ENCODE measurements around the gene CNTNAP2.

The CNTNAP2 gene

DNA sequence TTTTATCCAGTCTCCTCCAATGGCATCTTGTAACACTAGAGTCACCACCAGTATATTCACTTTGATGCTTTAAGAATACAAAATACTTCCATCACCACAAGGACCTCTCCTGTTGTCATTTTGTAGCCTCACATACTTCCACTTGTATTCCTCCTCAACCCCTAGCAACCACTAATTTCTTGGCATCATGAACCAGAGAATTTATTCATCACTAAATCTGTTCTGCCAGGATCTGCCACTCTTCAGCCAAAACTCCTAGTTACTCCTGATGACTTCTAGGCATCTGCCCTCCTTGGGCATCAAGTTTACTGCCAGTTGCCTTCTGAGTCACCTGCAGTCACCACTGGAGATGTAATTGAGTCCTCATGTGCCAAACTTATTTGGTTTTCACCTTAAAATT lies 906.8 kb downstream of the CNTNAP2 start:
- no peak for DNase-seq (ENCODE audit: low read depth, low spot score)
- no peak overlapping the region for H3K4me3 ChIP-seq (ENCODE audit: low read depth, low read length)
- in situ Hi-C loops (cut with HindIII; ENCODE audit: low sequenced_read_pairs), result no loop called here
- TF ChIP-seq, protein P1, sequence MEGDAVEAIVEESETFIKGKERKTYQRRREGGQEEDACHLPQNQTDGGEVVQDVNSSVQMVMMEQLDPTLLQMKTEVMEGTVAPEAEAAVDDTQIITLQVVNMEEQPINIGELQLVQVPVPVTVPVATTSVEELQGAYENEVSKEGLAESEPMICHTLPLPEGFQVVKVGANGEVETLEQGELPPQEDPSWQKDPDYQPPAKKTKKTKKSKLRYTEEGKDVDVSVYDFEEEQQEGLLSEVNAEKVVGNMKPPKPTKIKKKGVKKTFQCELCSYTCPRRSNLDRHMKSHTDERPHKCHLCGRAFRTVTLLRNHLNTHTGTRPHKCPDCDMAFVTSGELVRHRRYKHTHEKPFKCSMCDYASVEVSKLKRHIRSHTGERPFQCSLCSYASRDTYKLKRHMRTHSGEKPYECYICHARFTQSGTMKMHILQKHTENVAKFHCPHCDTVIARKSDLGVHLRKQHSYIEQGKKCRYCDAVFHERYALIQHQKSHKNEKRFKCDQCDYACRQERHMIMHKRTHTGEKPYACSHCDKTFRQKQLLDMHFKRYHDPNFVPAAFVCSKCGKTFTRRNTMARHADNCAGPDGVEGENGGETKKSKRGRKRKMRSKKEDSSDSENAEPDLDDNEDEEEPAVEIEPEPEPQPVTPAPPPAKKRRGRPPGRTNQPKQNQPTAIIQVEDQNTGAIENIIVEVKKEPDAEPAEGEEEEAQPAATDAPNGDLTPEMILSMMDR (IDR thresholded peaks at IDR 0.05; ENCODE audit: low read depth, low read length), result no peak

DNA sequence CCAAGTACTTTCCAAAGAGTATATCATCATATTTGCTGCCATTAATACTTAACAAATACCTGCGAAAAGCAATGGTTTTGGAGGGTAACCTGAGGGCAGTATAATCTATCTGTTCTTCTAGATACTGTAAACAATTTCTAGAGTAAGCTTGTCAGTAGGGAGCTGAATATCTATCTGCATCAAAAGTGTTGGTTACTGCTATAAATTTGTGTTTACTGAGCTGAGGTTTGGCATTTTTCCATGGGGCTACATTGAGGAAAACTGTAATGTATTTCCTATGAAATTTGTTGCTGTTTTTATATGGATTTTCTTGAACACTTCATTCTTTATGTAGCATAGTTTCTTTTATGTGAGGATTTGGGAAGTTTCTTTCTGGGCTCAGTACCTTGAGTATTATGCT lies 913.4 kb downstream of the CNTNAP2 start:
- H3K4me3 ChIP-seq (ENCODE audit: low read depth, low read length), result no peak overlapping the region
- no peak for DNase-seq (ENCODE audit: low read depth, low spot score)
- in situ Hi-C loops (cut with HindIII; ENCODE audit: low sequenced_read_pairs), result no loop called here
- TF ChIP-seq, protein P1 (IDR thresholded peaks at IDR 0.05; ENCODE audit: low read depth, low read length), result no peak

DNA sequence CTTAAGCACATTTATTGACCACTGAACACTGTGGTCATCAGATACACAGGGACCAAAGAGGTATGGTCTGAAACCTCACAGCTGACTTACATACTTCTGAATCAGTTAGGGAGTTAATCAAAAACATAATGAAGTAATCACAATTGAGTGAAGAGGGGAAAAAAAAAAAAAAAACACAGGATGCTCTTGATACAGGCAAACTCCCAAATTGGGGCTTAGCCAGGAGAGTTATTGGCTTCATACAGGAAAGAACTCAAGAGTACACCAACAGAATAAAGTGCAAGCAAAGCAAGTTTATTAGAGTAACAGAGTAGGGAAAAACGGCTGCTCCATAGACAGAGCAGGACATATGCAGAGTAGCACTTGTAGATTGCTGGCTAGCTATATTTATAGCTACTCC lies 917.0 kb downstream of the CNTNAP2 start:
- in situ Hi-C loops (cut with HindIII; ENCODE audit: low sequenced_read_pairs), result no loop called here
- no peak for DNase-seq (ENCODE audit: low read depth, low spot score)
- TF ChIP-seq, protein P1 (IDR thresholded peaks at IDR 0.05; ENCODE audit: low read depth, low read length), result no peak
- H3K4me3 ChIP-seq (ENCODE audit: low read depth, low read length), result no peak overlapping the region

DNA sequence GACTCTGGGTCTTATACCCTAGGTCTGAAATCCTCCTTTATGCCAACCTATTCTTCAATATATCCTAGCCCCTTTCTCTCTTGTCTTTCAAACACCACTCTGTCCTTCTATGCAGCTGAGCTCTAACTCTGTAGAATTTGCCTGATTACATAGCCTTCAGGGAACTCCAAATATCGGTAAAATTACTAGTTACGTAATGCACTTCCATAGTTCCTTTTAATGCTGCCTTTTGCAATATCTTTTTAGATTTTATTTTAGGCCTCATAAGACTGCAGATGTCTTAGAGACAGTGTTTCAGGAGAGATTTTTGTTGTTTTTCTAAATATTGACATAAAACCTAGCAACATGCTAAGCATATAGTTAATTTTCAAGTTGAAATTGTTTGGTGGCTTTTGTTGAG lies 924.8 kb downstream of the CNTNAP2 start:
- no peak for DNase-seq (ENCODE audit: low read depth, low spot score)
- in situ Hi-C loops (cut with HindIII; ENCODE audit: low sequenced_read_pairs), result no loop called here
- TF ChIP-seq, protein P1 (IDR thresholded peaks at IDR 0.05; ENCODE audit: low read depth, low read length), result no peak
- H3K4me3 ChIP-seq (ENCODE audit: low read depth, low read length), result no peak overlapping the region

DNA sequence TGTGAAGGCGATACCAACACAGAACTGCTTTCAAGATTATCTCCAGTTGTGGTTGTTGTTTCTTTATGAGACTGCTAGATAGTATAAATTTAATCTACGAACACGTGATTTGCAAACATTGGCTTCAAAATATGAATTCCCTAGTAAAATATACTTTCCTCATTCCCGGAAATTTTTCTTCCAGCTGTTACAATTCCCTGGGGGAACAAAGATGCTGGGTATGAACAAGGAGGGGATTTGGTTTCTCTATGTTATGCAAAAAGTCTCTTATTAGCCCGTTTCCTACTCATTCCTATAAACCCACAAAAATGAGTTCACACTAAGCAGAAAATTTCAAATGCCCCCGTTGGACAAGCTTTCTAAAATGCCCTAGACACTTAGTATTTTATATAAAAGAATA lies 928.3 kb downstream of the CNTNAP2 start:
- TF ChIP-seq, protein P1 (IDR thresholded peaks at IDR 0.05; ENCODE audit: low read depth, low read length), result no peak
- no peak for DNase-seq (ENCODE audit: low read depth, low spot score)
- in situ Hi-C loops (cut with HindIII; ENCODE audit: low sequenced_read_pairs), result no loop called here
- no peak overlapping the region for H3K4me3 ChIP-seq (ENCODE audit: low read depth, low read length)

DNA sequence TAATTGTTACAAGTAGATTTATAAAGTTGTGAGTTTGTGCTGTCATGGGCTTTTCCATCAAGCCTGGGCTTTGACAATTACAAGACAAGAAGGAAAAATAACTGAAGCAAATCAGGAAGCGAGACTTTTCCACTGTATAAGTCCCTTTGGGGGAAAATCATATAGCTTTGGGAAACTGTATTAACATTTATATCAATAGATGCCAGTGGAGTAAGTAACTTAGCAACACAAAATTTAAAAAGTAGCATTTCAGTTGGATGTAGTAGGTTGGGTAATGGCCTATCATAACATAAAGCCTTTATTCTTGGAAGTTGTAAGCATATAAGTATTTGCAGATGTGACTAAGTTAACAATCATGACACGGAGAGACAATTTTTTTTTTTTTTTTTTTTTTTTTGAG lies 931.1 kb downstream of the CNTNAP2 start:
- in situ Hi-C loops (cut with HindIII; ENCODE audit: low sequenced_read_pairs), result no loop called here
- H3K4me3 ChIP-seq (ENCODE audit: low read depth, low read length), result no peak overlapping the region
- TF ChIP-seq, protein P1 (IDR thresholded peaks at IDR 0.05; ENCODE audit: low read depth, low read length), result no peak
- DNase-seq (ENCODE audit: low read depth, low spot score), result no peak

DNA sequence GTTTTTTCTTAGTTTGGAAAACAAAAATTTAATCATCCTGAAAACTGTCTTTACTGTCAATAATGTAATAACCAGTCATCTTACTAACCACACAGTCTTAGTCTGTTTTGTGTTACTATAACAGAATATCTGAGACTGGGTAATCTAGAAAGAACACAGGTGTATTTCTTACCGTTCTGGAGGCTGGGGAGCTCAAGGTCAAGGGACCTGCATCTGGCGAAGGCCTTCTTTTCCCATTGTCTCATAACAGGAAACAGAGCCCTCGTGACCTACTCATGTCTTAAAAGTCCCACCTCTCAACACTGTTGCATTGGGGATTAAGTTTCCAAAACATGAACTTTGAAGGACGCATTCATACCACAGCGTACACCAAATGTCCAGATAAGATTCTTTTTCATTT lies 932.3 kb downstream of the CNTNAP2 start:
- DNase-seq (ENCODE audit: low read depth, low spot score), result no peak
- no peak overlapping the region for H3K4me3 ChIP-seq (ENCODE audit: low read depth, low read length)
- TF ChIP-seq, protein P1 (IDR thresholded peaks at IDR 0.05; ENCODE audit: low read depth, low read length), result no peak
- in situ Hi-C loops (cut with HindIII; ENCODE audit: low sequenced_read_pairs), result no loop called here

All from astrocyte of the spinal cord (primary cell).